ENCODE results near the gene RRP1.
"Not testable (repeated sequence)": the region's sequence is repeated elsewhere in the genome, so short reads cannot be mapped to it uniquely, and the experiment has no call there.

Gene RRP1

DNA sequence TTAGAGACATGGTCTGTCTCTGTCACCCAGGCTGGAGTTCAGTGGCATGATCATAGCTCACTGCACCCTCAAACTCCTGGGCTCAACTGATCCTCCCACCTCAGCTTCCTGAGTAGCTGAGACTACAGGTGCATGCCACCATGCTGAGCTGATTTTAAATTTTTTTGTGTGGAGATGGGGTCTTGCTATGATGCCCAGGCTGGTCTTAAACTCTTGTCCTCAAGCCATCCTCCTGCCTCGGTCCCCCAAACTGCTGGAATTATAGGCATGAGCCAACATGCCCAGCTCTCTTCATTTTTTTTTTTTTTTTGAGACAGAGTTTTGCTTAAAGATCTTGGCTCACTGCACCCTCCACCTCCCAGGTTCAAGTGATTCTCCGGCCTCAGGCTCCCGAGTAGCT lies 50.9 kb downstream of the RRP1 start:
- H2AFZ ChIP-seq (ENCODE audit: insufficient read depth, low read length, poor library complexity), result no peak overlapping the region
- H3K4me3 ChIP-seq (ENCODE audit: low read depth, low read length), result no peak overlapping the region
- no peaks in the 10 kb centered on the region for H3K36me3 ChIP-seq (ENCODE audit: control insufficient read depth in 1 of 2, insufficient read depth in 2 of 2, low read length in 2 of 2)
- H3K79me2 ChIP-seq (ENCODE audit: control insufficient read depth, insufficient read depth, low read length, poor library complexity), result no peaks in the 10 kb centered on the region
- no peak overlapping the region for H4K91ac ChIP-seq (ENCODE audit: low read depth, low read length)
- H3K79me1 ChIP-seq (ENCODE audit: low read length), result no peaks in the 10 kb centered on the region
- H2BK5ac ChIP-seq (ENCODE audit: low read depth, low read length, poor library complexity), result no peak overlapping the region
- no peak for DNase-seq
- H2BK120ac ChIP-seq (ENCODE audit: insufficient read depth, low read length, poor library complexity), result no peak overlapping the region
- no peak overlapping the region for H2BK12ac ChIP-seq (ENCODE audit: low read length)
- H3K23ac ChIP-seq (ENCODE audit: low read length), result no peak overlapping the region
- no peak overlapping the region for H4K8ac ChIP-seq (ENCODE audit: low read depth, low read length)
- no peak overlapping the region for H3K4ac ChIP-seq (ENCODE audit: low read depth, low read length)
- H4K12ac ChIP-seq (ENCODE audit: low read depth, low read length), result no peak overlapping the region
- H2AK5ac ChIP-seq (ENCODE audit: low read length), result no peak overlapping the region
- H3K9ac ChIP-seq (ENCODE audit: low read length), result no peak overlapping the region
- H3K9me3 ChIP-seq (ENCODE audit: insufficient read depth, low read depth, low read length), result no peaks in the 10 kb centered on the region
- no peak overlapping the region for H3K18ac ChIP-seq (ENCODE audit: low read length)
- H3K4me2 ChIP-seq (ENCODE audit: low read length), result no peak overlapping the region
- H3K27ac ChIP-seq (ENCODE audit: low read depth, low read length), result no peak overlapping the region
- H3K27me3 ChIP-seq (ENCODE audit: insufficient read depth, low read length), result no peaks in the 10 kb centered on the region
- no peak overlapping the region for H3K14ac ChIP-seq (ENCODE audit: low read length)
- WGBS (ENCODE audit: extremely low coverage, insufficient coverage, insufficient read length), result no CpG with 5 or more reads among the region's 3 CpGs
- H3K4me1 ChIP-seq (ENCODE audit: control insufficient read depth in 1 of 2, insufficient read depth in 2 of 2, low read length in 2 of 2), result no peaks in the 10 kb centered on the region

DNA sequence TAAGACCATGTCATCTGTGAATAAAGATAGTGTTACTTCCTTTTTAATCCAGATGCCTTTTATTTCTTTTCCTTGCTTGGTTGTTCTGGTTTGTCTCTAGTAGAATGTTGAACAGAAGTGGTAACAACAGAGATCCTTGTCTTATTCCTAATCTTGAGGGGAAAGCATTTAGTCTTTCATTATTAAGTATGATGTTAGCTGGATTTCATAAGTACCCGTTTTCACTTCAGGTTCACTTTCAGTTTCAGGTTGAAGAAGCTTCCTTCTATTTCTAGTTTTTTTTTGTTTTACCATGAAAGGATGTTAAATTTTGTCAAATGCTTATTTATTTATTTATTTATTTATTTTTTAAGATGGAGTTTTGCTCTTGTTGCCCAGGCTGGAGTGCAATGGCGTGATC lies 53.4 kb downstream of the RRP1 start:
- H4K91ac ChIP-seq (ENCODE audit: low read depth, low read length), result no peak overlapping the region
- no peak overlapping the region for H3K18ac ChIP-seq (ENCODE audit: low read length)
- H2AFZ ChIP-seq (ENCODE audit: insufficient read depth, low read length, poor library complexity), result no peak overlapping the region
- H3K4me1 ChIP-seq (ENCODE audit: control insufficient read depth in 1 of 2, insufficient read depth in 2 of 2, low read length in 2 of 2), result no peaks in the 10 kb centered on the region
- no peaks in the 10 kb centered on the region for H3K36me3 ChIP-seq (ENCODE audit: control insufficient read depth in 1 of 2, insufficient read depth in 2 of 2, low read length in 2 of 2)
- no peak overlapping the region for H4K12ac ChIP-seq (ENCODE audit: low read depth, low read length)
- H3K23ac ChIP-seq (ENCODE audit: low read length), result no peak overlapping the region
- H2BK120ac ChIP-seq (ENCODE audit: insufficient read depth, low read length, poor library complexity), result no peak overlapping the region
- peaks cover 5% of the 10 kb centered on the region for H3K9me3 ChIP-seq (ENCODE audit: insufficient read depth, low read depth, low read length)
- H3K27ac ChIP-seq (ENCODE audit: low read depth, low read length), result no peak overlapping the region
- no peak overlapping the region for H2BK12ac ChIP-seq (ENCODE audit: low read length)
- WGBS (ENCODE audit: extremely low coverage, insufficient coverage, insufficient read length), result no CpG with 5 or more reads among the region's 2 CpGs
- H2AK5ac ChIP-seq (ENCODE audit: low read length), result no peak overlapping the region
- H3K4ac ChIP-seq (ENCODE audit: low read depth, low read length), result no peak overlapping the region
- no peaks in the 10 kb centered on the region for H3K27me3 ChIP-seq (ENCODE audit: insufficient read depth, low read length)
- no peaks in the 10 kb centered on the region for H3K79me1 ChIP-seq (ENCODE audit: low read length)
- no peak overlapping the region for H3K4me2 ChIP-seq (ENCODE audit: low read length)
- no peak overlapping the region for H3K4me3 ChIP-seq (ENCODE audit: low read depth, low read length)
- no peak overlapping the region for H2BK5ac ChIP-seq (ENCODE audit: low read depth, low read length, poor library complexity)
- no peak overlapping the region for H4K8ac ChIP-seq (ENCODE audit: low read depth, low read length)
- H3K79me2 ChIP-seq (ENCODE audit: control insufficient read depth, insufficient read depth, low read length, poor library complexity), result no peaks in the 10 kb centered on the region
- DNase-seq, result no peak
- no peak overlapping the region for H3K9ac ChIP-seq (ENCODE audit: low read length)
- no peak overlapping the region for H3K14ac ChIP-seq (ENCODE audit: low read length)

- not testable (repeated sequence) for H4K8ac ChIP-seq (ENCODE audit: low read depth, low read length); H4K91ac ChIP-seq (ENCODE audit: low read depth, low read length); H3K4me2 ChIP-seq (ENCODE audit: low read length); H2AK5ac ChIP-seq (ENCODE audit: low read length); H3K79me1 ChIP-seq (ENCODE audit: low read length); H3K27ac ChIP-seq (ENCODE audit: low read depth, low read length); H3K4me1 ChIP-seq (ENCODE audit: control insufficient read depth in 1 of 2, insufficient read depth in 2 of 2, low read length in 2 of 2); H3K9me3 ChIP-seq (ENCODE audit: insufficient read depth, low read depth, low read length); H3K18ac ChIP-seq (ENCODE audit: low read length); DNase-seq; H2BK120ac ChIP-seq (ENCODE audit: insufficient read depth, low read length, poor library complexity); H4K12ac ChIP-seq (ENCODE audit: low read depth, low read length); H2BK5ac ChIP-seq (ENCODE audit: low read depth, low read length, poor library complexity); H3K27me3 ChIP-seq (ENCODE audit: insufficient read depth, low read length); H3K79me2 ChIP-seq (ENCODE audit: control insufficient read depth, insufficient read depth, low read length, poor library complexity); H3K14ac ChIP-seq (ENCODE audit: low read length); H3K4ac ChIP-seq (ENCODE audit: low read depth, low read length); H2AFZ ChIP-seq (ENCODE audit: insufficient read depth, low read length, poor library complexity); H3K36me3 ChIP-seq (ENCODE audit: control insufficient read depth in 1 of 2, insufficient read depth in 2 of 2, low read length in 2 of 2); H3K4me3 ChIP-seq (ENCODE audit: low read depth, low read length); H3K9ac ChIP-seq (ENCODE audit: low read length); H3K23ac ChIP-seq (ENCODE audit: low read length); H2BK12ac ChIP-seq (ENCODE audit: low read length)
- WGBS (ENCODE audit: extremely low coverage, insufficient coverage, insufficient read length), result no CpG with 5 or more reads among the region's 5 CpGs
These were observed 55.5 kb downstream of the RRP1 start for GRCh38 chr21:43844906-43845305.

- no peak overlapping the region for H2BK120ac ChIP-seq (ENCODE audit: insufficient read depth, low read length, poor library complexity)
- no peak for DNase-seq
- H3K4ac ChIP-seq (ENCODE audit: low read depth, low read length), result no peak overlapping the region
- peaks cover 6% of the 10 kb centered on the region for H3K9me3 ChIP-seq (ENCODE audit: insufficient read depth, low read depth, low read length)
- H3K9ac ChIP-seq (ENCODE audit: low read length), result no peak overlapping the region
- no peak overlapping the region for H2AK5ac ChIP-seq (ENCODE audit: low read length)
- no peaks in the 10 kb centered on the region for H3K79me2 ChIP-seq (ENCODE audit: control insufficient read depth, insufficient read depth, low read length, poor library complexity)
- H4K8ac ChIP-seq (ENCODE audit: low read depth, low read length), result no peak overlapping the region
- H3K27me3 ChIP-seq (ENCODE audit: insufficient read depth, low read length), result no peaks in the 10 kb centered on the region
- H2BK12ac ChIP-seq (ENCODE audit: low read length), result no peak overlapping the region
- H3K18ac ChIP-seq (ENCODE audit: low read length), result no peak overlapping the region
- no peak overlapping the region for H3K4me2 ChIP-seq (ENCODE audit: low read length)
- H3K23ac ChIP-seq (ENCODE audit: low read length), result no peak overlapping the region
- no peak overlapping the region for H2AFZ ChIP-seq (ENCODE audit: insufficient read depth, low read length, poor library complexity)
- no peak overlapping the region for H4K12ac ChIP-seq (ENCODE audit: low read depth, low read length)
- WGBS (ENCODE audit: extremely low coverage, insufficient coverage, insufficient read length), result no CpG with 5 or more reads among the region's 13 CpGs
- H4K91ac ChIP-seq (ENCODE audit: low read depth, low read length), result no peak overlapping the region
- H3K4me1 ChIP-seq (ENCODE audit: control insufficient read depth in 1 of 2, insufficient read depth in 2 of 2, low read length in 2 of 2), result peaks cover 4% of the 10 kb centered on the region in 2 experiments
- H3K4me3 ChIP-seq (ENCODE audit: low read depth, low read length), result no peak overlapping the region
- no peaks in the 10 kb centered on the region for H3K36me3 ChIP-seq (ENCODE audit: control insufficient read depth in 1 of 2, insufficient read depth in 2 of 2, low read length in 2 of 2)
- no peak overlapping the region for H3K14ac ChIP-seq (ENCODE audit: low read length)
- H2BK5ac ChIP-seq (ENCODE audit: low read depth, low read length, poor library complexity), result no peak overlapping the region
- H3K27ac ChIP-seq (ENCODE audit: low read depth, low read length), result no peak overlapping the region
- no peaks in the 10 kb centered on the region for H3K79me1 ChIP-seq (ENCODE audit: low read length)
These were observed 56.0 kb downstream of the RRP1 start for GRCh38 chr21:43845386-43845785.
